Mesenchymal stem cell (in vitro differentiated cells and primary cell): ENCODE data around the gene MICA.
A peak's percentile ranks its signal among the peaks of the same experiment; 100 is the strongest.
"Not testable (repeated sequence)": the region's sequence is repeated elsewhere in the genome, so short reads cannot be mapped to it uniquely, and the experiment has no call there.

ENCODE experiments used
- DNase-seq: peaks from one replicate; pipeline ENCODE4 v3.0.0-alpha.2; 2013
- H2AFZ ChIP-seq: one replicate; pipeline ENCODE4 v1.6.1; 2013; ENCODE audit warnings: low read depth, mild to moderate bottlenecking, control low read depth, inconsistent platforms, low read length, moderate library complexity
- H2AK5ac ChIP-seq: 2 replicates; pipeline ENCODE4 v1.6.1; 2013; ENCODE audit warnings: low read length, moderate library complexity, mild to moderate bottlenecking, inconsistent platforms; ENCODE audit not compliant: severe bottlenecking
- H2BK120ac ChIP-seq: one replicate; pipeline ENCODE4 v1.6.1; 2013; ENCODE audit warnings: low read depth, mild to moderate bottlenecking, inconsistent platforms, low read length, moderate library complexity
- H2BK12ac ChIP-seq, 2 experiments: one replicate each; pipeline ENCODE4 v1.6.1; 2013; ENCODE audit warnings: inconsistent platforms in 2 of 2, low read length in 2 of 2, mild to moderate bottlenecking in 2 of 2, moderate library complexity in 2 of 2, control low read depth in 1 of 2
- H2BK15ac ChIP-seq: one replicate; pipeline ENCODE4 v1.6.1; 2013; ENCODE audit warnings: mild to moderate bottlenecking, low read depth, inconsistent platforms; ENCODE audit not compliant: poor library complexity, severe bottlenecking
- H2BK5ac ChIP-seq: 2 replicates; pipeline ENCODE4 v1.6.1; 2013; ENCODE audit warnings: low read depth, mild to moderate bottlenecking, low read length, control low read depth, inconsistent platforms; ENCODE audit not compliant: poor library complexity, severe bottlenecking
- H3K14ac ChIP-seq, 2 experiments: one replicate each; pipeline ENCODE4 v1.6.1; 2013; ENCODE audit warnings: inconsistent platforms in 2 of 2, low read length in 2 of 2, control low read depth in 1 of 2, mild to moderate bottlenecking in 1 of 2, moderate library complexity in 1 of 2
- H3K18ac ChIP-seq, 2 experiments: one replicate each; pipeline ENCODE4 v1.6.1; 2013; ENCODE audit warnings: inconsistent platforms in 2 of 2, low read length in 2 of 2, control low read depth in 1 of 2, low read depth in 1 of 2, mild to moderate bottlenecking in 1 of 2
- H3K23ac ChIP-seq, 2 experiments: one replicate each; pipeline ENCODE4 v1.6.1; 2013; ENCODE audit warnings: inconsistent platforms in 2 of 2, low read length in 2 of 2, mild to moderate bottlenecking in 2 of 2, moderate library complexity in 2 of 2, control low read depth in 1 of 2
- H3K27ac ChIP-seq: 2 replicates; pipeline ENCODE4 v1.5.1; 2013; ENCODE audit warnings: mild to moderate bottlenecking, moderate library complexity, low read length, control low read depth, inconsistent platforms; ENCODE audit not compliant: poor library complexity, severe bottlenecking
- H3K27me3 ChIP-seq, 2 experiments: 2 replicates each; pipeline versions ENCODE4 v1.6.1 to v1.7.0; 2013; ENCODE audit warnings: low read length in 2 of 2, mild to moderate bottlenecking in 2 of 2, moderate library complexity in 2 of 2, control low read depth in 1 of 2, inconsistent platforms in 1 of 2; ENCODE audit not compliant: control insufficient read depth in 1 of 2, insufficient read depth in 1 of 2
- H3K36me3 ChIP-seq, 2 experiments: 2 replicates each; pipeline versions ENCODE4 v1.6.1 to v1.7.0; 2013; ENCODE audit warnings: low read length in 2 of 2, control low read depth in 1 of 2, inconsistent platforms in 1 of 2, low read depth in 1 of 2, mild to moderate bottlenecking in 1 of 2; ENCODE audit not compliant: insufficient read depth in 2 of 2, control insufficient read depth in 1 of 2
- H3K4ac ChIP-seq, 2 experiments: one replicate each; pipeline ENCODE4 v1.6.1; 2013; ENCODE audit warnings: inconsistent platforms in 2 of 2, low read length in 2 of 2, mild to moderate bottlenecking in 2 of 2, moderate library complexity in 2 of 2, control low read depth in 1 of 2, low read depth in 1 of 2
- H3K4me1 ChIP-seq: 2 replicates; pipeline ENCODE4 v1.6.1; 2013; ENCODE audit warnings: low read depth, low read length, control low read depth; ENCODE audit not compliant: control insufficient read depth, insufficient read depth
- H3K4me2 ChIP-seq: 2 replicates; pipeline ENCODE4 v1.6.1; 2013; ENCODE audit warnings: low read length, mild to moderate bottlenecking, inconsistent platforms; ENCODE audit not compliant: poor library complexity, severe bottlenecking
- H3K4me3 ChIP-seq, 2 experiments: 2 replicates each; pipeline versions ENCODE4 v1.5.1 to v1.7.0; 2013; ENCODE audit warnings: low read length in 2 of 2, mild to moderate bottlenecking in 2 of 2, control low read depth in 1 of 2, low read depth in 1 of 2; ENCODE audit not compliant: insufficient read depth in 1 of 2
- H3K79me1 ChIP-seq: replicated peaks from 2 replicates; pipeline ENCODE4 v1.6.1; 2013; ENCODE audit warnings: mild to moderate bottlenecking, control low read depth, low read length, inconsistent platforms; ENCODE audit not compliant: poor library complexity, severe bottlenecking
- H3K9ac ChIP-seq: 2 replicates; pipeline ENCODE4 v1.7.0; 2013; ENCODE audit warnings: mild to moderate bottlenecking, low read length, moderate library complexity
- H3K9me3 ChIP-seq: 2 replicates; pipeline ENCODE4 v1.7.0; 2013; ENCODE audit warnings: mild to moderate bottlenecking, low read length; ENCODE audit not compliant: control insufficient read depth
- H4K8ac ChIP-seq: one replicate; pipeline ENCODE4 v1.6.1; 2013; ENCODE audit warnings: inconsistent platforms, mild to moderate bottlenecking, low read length, moderate library complexity
- H4K91ac ChIP-seq: one replicate; pipeline ENCODE4 v1.6.1; 2013; ENCODE audit warnings: mild to moderate bottlenecking, low read length, inconsistent platforms
- WGBS: methylation state at CpG from one replicate; pipeline ENCODE4 v1.1.7; 2013; ENCODE audit warnings: mixed read lengths; 5-methylcytosine and 5-hydroxymethylcytosine counted together

MICA gene

GRCh38 chr6:31438677-31439076 lies 35.3 kb downstream of the MICA start:
- no peak overlapping the region for H3K18ac ChIP-seq
- H3K4me2 ChIP-seq: no peak overlapping the region
- no peaks in the 10 kb centered on the region for H3K79me1 ChIP-seq
- DNase-seq: no peak
- H3K27me3 ChIP-seq: peaks cover 5 to 13% of the 10 kb centered on the region in 2 experiments
- H4K91ac ChIP-seq: no peak overlapping the region
- no peak overlapping the region for H2AFZ ChIP-seq
- no peak overlapping the region for H3K9ac ChIP-seq
- no peak overlapping the region for H2BK15ac ChIP-seq
- no peaks in the 10 kb centered on the region for H3K36me3 ChIP-seq
- H4K8ac ChIP-seq: no peak overlapping the region
- H3K4me1 ChIP-seq: peaks cover 2% of the 10 kb centered on the region
- WGBS: 65% methylated on average over 2 of the region's 2 CpGs
- H2BK5ac ChIP-seq: no peak overlapping the region
- no peak overlapping the region for H2BK12ac ChIP-seq
- H3K4me3 ChIP-seq: no peak overlapping the region
- H3K9me3 ChIP-seq: peaks cover 27% of the 10 kb centered on the region
- H3K23ac ChIP-seq: no peak overlapping the region
- no peak overlapping the region for H3K4ac ChIP-seq
- H3K27ac ChIP-seq: no peak overlapping the region
- no peak overlapping the region for H3K14ac ChIP-seq
- H2AK5ac ChIP-seq: no peak overlapping the region
- no peak overlapping the region for H2BK120ac ChIP-seq

GRCh38 chr6:31441365-31442267 lies 38.2 kb downstream of the MICA start:
- Histone ChIP-seq H4K8ac (no peak overlapping the region), H3K79me1 (no peaks in the 10 kb centered on the region), H3K18ac (no peak overlapping the region), H3K9me3 (peaks cover 27% of the 10 kb centered on the region), H3K4me3 (peak overlapping the region in 1 of 2 experiments; percentile 72), H3K14ac (no peak overlapping the region), H2AK5ac (no peak overlapping the region), H3K27me3 (peaks cover 5 to 18% of the 10 kb centered on the region in 2 experiments), H3K4me1 (peaks cover 2% of the 10 kb centered on the region), H3K27ac (no peak overlapping the region), H4K91ac (no peak overlapping the region), H2BK12ac (no peak overlapping the region), H3K23ac (no peak overlapping the region), H2BK15ac (no peak overlapping the region), H3K4me2 (peak overlapping the region; percentile 51), H2AFZ (no peak overlapping the region), H2BK5ac (no peak overlapping the region), H2BK120ac (no peak overlapping the region), H3K36me3 (no peaks in the 10 kb centered on the region), H3K9ac (peak overlapping the region; percentile 63), H3K4ac (no peak overlapping the region)
- 30% methylated on average over 28 of the region's 28 CpGs for WGBS
- DNase-seq: peak; percentile 66

GRCh38 chr6:31446481-31446880 lies 43.1 kb downstream of the MICA start:
- Histone ChIP-seq H2BK12ac (no peak overlapping the region), H2AFZ (no peak overlapping the region), H4K91ac (no peak overlapping the region), H3K4ac (no peak overlapping the region), H2BK15ac (no peak overlapping the region), H3K27ac (no peak overlapping the region), H3K9ac (no peak overlapping the region), H3K36me3 (no peaks in the 10 kb centered on the region), H3K18ac (no peak overlapping the region), H3K23ac (no peak overlapping the region), H2BK120ac (no peak overlapping the region), H3K79me1 (no peaks in the 10 kb centered on the region), H3K4me1 (peaks cover under 1% of the 10 kb centered on the region), H3K4me3 (no peak overlapping the region), H4K8ac (no peak overlapping the region), H3K9me3 (peaks cover 3% of the 10 kb centered on the region), H3K4me2 (no peak overlapping the region), H3K27me3 (peaks cover 0 to 8% of the 10 kb centered on the region in 2 experiments), H3K14ac (no peak overlapping the region), H2BK5ac (no peak overlapping the region), H2AK5ac (no peak overlapping the region)
- no peak for DNase-seq
- 90% methylated on average over 2 of the region's 4 CpGs for WGBS

- H3K4me2 ChIP-seq, H3K9me3 ChIP-seq, H2BK15ac ChIP-seq, H3K27me3 ChIP-seq, H3K9ac ChIP-seq, H3K4me3 ChIP-seq, H3K14ac ChIP-seq, H2AFZ ChIP-seq, H3K36me3 ChIP-seq, H2AK5ac ChIP-seq, H2BK5ac ChIP-seq, H2BK120ac ChIP-seq, H3K23ac ChIP-seq, H4K91ac ChIP-seq, H3K79me1 ChIP-seq, H2BK12ac ChIP-seq, H4K8ac ChIP-seq, H3K18ac ChIP-seq, H3K27ac ChIP-seq, H3K4ac ChIP-seq, DNase-seq, H3K4me1 ChIP-seq: not testable (repeated sequence)
- 60% methylated on average over 1 of the region's 6 CpGs for WGBS
Measured at GRCh38 chr6:31446999-31447789, 43.8 kb downstream of the MICA start.
